ENCODE results near the gene EPS8L3. TPM values are rescaled to one million over a fixed set of nuclear protein-coding genes. Genes with fewer than 3 reads are reported as not detected.
"Not testable (repeated sequence)": the region's sequence is repeated elsewhere in the genome, so short reads cannot be mapped to it uniquely, and the experiment has no call there.

The EPS8L3 gene
- total RNA-seq, 2 experiments from 2014 or later = not detected

DNA sequence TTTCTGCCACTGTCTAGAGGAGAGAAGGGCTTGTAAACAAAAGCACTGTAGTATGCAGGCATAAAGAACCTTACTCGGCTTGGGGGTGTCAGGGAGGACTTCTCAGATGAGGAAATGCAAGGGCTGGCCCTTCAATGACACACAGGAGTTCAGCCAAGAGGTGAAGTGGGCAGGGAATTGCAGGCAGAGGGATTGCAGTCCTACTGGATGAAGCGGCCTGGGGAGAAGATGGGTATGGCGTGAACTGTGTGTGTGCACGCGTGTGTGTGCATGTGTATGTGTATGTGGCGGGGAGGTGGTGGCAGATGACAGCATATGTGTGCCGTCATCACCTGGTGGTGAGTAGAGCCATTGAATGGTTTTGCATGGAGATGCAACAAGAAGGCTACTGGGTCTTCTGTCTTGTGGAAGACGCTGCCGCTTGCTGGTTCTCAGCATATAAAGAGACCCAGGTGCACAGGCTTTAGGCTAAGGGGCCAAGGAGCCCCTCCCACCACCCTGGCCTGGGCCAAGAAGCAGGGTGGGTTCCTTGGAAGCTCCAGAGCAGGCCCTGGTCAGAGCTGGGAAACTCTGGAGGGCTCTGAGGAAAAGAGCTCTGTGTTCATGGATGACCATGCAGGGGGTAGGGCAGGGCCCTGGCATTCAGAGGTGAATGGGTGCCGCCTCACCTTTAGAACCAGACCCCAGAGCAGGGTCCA, 4.1 kb upstream of the EPS8L3 start:
- peak; percentile 5 for DNase-seq
- Mint-ChIP-seq H3K27me3 (no peaks in the 10 kb centered on the region), H3K9me3 (no peaks in the 10 kb centered on the region), H3K27ac (no peak overlapping the region), H3K4me3 (no peak overlapping the region), H3K36me3 (no peaks in the 10 kb centered on the region), H3K4me1 (ENCODE audit: low read depth) (no peaks in the 10 kb centered on the region)
- intact Hi-C loops (cut with micrococcal nuclease) = no loop called here
- ChIA-PET POLR2A (no interaction called here), CTCF (no interaction called here)

- H3K27me3 Mint-ChIP-seq; POLR2A ChIA-PET; CTCF ChIA-PET; intact Hi-C loops (cut with micrococcal nuclease); H3K36me3 Mint-ChIP-seq; H3K9me3 Mint-ChIP-seq; DNase-seq; H3K27ac Mint-ChIP-seq; H3K4me1 Mint-ChIP-seq (ENCODE audit: low read depth); H3K4me3 Mint-ChIP-seq: not testable (repeated sequence)
Observed at GRCh38 chr1:109766991-109767636, 3.4 kb upstream of the EPS8L3 start.

DNA sequence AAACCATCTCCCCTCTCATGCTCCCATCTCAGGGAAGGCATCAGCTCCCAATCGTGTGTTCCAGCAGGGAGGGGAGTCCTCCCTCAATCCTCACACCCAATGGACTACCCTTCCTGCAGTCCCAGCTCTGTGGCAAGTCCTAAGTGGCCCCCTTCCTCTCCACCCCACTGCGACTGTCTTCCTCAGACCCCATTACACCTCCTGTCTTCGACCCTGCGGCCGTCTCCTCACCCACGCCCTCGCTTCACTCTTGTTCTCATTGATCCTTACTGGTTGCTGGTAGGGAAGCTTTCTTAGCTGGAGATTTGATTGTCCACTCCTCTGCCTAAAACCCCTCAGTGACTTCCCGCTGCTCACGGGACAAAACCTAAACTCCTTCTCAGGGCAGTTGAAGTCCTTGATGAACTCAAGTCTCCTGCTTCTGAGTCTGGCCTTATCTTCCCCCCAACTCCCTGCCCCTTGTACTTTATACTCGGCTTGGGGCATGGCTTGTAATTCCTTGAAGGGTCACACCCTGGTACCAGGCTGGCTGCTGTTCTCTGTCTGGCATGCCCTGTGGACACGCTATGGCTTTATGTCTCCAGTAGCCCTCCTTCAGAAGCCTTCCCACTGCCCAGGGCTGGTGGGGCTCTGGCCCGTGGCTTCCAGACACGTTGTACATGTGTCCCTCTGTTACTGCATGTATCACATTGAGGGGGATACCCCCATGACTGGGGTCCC, 2.3 kb upstream of the EPS8L3 start:
- Mint-ChIP-seq H3K27me3 (no peaks in the 10 kb centered on the region), H3K27ac (no peak overlapping the region), H3K9me3 (no peaks in the 10 kb centered on the region), H3K4me1 (ENCODE audit: low read depth) (no peaks in the 10 kb centered on the region), H3K36me3 (no peaks in the 10 kb centered on the region), H3K4me3 (no peak overlapping the region)
- DNase-seq = peak; percentile 6
- ChIA-PET CTCF (interaction anchor here (0.9 kb wide), 1 partner anchor 219 kb away, joined by 4 read pairs; the partner anchor contains the start of gene AHCYL1), POLR2A (no interaction called here)
- intact Hi-C loops (cut with micrococcal nuclease) = no loop called here

GRCh38 chr1:109765483-109765815, 1.7 kb upstream of the EPS8L3 start:
- no peaks in the 10 kb centered on the region for H3K4me1 Mint-ChIP-seq (ENCODE audit: low read depth)

DNA sequence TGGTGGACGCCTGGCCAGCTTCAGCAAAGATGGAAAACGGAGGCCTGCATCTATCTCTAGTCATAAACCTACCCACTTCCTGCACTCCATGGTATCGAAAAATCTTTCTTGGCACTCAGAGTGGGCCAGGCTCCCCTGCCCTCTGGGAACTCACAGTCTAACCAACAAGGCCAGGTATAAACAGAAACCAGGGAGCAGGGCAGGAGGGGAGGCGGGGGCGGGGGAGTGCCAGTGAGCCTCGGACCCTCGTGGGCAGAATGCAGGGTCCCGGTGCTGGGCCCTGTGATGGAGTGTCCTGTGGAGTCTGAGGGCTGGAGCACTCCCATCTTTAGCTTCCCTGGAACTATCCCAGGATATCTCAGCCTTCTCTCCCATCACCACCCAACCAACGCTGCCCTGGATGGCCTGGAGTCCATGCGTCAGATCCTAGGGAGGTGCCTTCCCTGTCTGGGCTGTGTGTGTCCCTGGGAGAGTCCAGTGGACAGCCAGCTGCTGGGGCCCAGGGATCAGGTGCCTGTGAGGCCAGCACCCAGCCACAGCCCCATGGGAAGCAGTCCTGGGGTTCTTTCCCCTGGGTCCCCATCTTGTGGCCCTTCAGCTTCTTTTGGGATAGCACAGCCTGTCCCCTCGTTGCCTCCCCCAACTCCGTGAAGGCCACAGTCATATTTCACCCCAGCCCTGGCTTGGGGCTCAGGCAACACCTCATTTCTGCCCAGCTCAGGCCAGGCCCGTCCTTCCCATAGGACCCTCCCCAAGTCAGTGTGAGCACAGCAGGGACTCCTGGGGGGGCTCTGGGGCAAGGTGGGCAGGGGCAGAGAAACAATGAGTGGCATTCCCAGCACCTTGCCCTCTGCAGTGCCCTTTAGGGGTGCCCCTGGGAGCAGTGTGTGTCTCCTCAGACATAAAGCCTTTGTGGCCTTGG, 1.1 kb upstream of the EPS8L3 start:
- intact Hi-C loops (cut with micrococcal nuclease) = no loop called here
- CTCF ChIA-PET = interaction anchor here (0.5 to 1.4 kb wide), 4 partner anchors 9 to 488 kb away, joined by 3 read pairs; no protein-coding TSS in a partner anchor
- H3K4me1 Mint-ChIP-seq (ENCODE audit: low read depth) = no peaks in the 10 kb centered on the region
- H3K36me3 Mint-ChIP-seq = no peaks in the 10 kb centered on the region
- H3K9me3 Mint-ChIP-seq = no peaks in the 10 kb centered on the region
- DNase-seq = peak; percentile 6
- no peak overlapping the region for H3K4me3 Mint-ChIP-seq
- H3K27ac Mint-ChIP-seq = no peak overlapping the region
- POLR2A ChIA-PET = no interaction called here
- no peaks in the 10 kb centered on the region for H3K27me3 Mint-ChIP-seq

More at GRCh38 chr1:109765483-109765815, 1.7 kb upstream of the EPS8L3 start:
- no peaks in the 10 kb centered on the region for H3K9me3 Mint-ChIP-seq
- H3K27me3 Mint-ChIP-seq = no peaks in the 10 kb centered on the region
- ChIA-PET CTCF (no interaction called here), POLR2A (no interaction called here)
- intact Hi-C loops (cut with micrococcal nuclease) = no loop called here
- no peak for DNase-seq
- no peak overlapping the region for H3K4me3 Mint-ChIP-seq
- no peak overlapping the region for H3K27ac Mint-ChIP-seq
- H3K36me3 Mint-ChIP-seq = no peaks in the 10 kb centered on the region

- no peak overlapping the region for H3K27ac Mint-ChIP-seq
- DNase-seq = no peak
- no peaks in the 10 kb centered on the region for H3K9me3 Mint-ChIP-seq
- intact Hi-C loops (cut with micrococcal nuclease) = no loop called here
- no peaks in the 10 kb centered on the region for H3K36me3 Mint-ChIP-seq
- H3K4me3 Mint-ChIP-seq = no peak overlapping the region
- POLR2A ChIA-PET = no interaction called here
- CTCF ChIA-PET = interaction anchor here (0.9 to 1.4 kb wide), 3 partner anchors 123 to 222 kb away, joined by 3 to 4 read pairs (median 3); partner anchors contain the start of gene AHCYL1
- H3K4me1 Mint-ChIP-seq (ENCODE audit: low read depth) = no peaks in the 10 kb centered on the region
- no peaks in the 10 kb centered on the region for H3K27me3 Mint-ChIP-seq
Observed at GRCh38 chr1:109762821-109763645, 690 bp downstream of the EPS8L3 start.

- H3K4me3 Mint-ChIP-seq = no peak overlapping the region
- H3K27me3 Mint-ChIP-seq = no peaks in the 10 kb centered on the region
- no peaks in the 10 kb centered on the region for H3K36me3 Mint-ChIP-seq
- intact Hi-C loops (cut with micrococcal nuclease) = no loop called here
- CTCF ChIA-PET = interaction anchor here (1.3 kb wide), 1 partner anchor 122 kb away, joined by 4 read pairs; no protein-coding TSS in a partner anchor
- H3K4me1 Mint-ChIP-seq (ENCODE audit: low read depth) = no peaks in the 10 kb centered on the region
- no peak for DNase-seq
- POLR2A ChIA-PET = no interaction called here
- no peaks in the 10 kb centered on the region for H3K9me3 Mint-ChIP-seq
- H3K27ac Mint-ChIP-seq = no peak overlapping the region
Observed at GRCh38 chr1:109762039-109762585, 1.6 kb downstream of the EPS8L3 start.

GRCh38 chr1:109761227-109762038, 2.3 kb downstream of the EPS8L3 start:
- Mint-ChIP-seq H3K27ac (no peak overlapping the region), H3K9me3 (no peaks in the 10 kb centered on the region), H3K4me3 (no peak overlapping the region), H3K27me3 (no peaks in the 10 kb centered on the region), H3K4me1 (ENCODE audit: low read depth) (no peaks in the 10 kb centered on the region), H3K36me3 (no peaks in the 10 kb centered on the region)
- ChIA-PET CTCF (interaction anchor here (1.3 kb wide), 1 partner anchor 122 kb away, joined by 4 read pairs; no protein-coding TSS in a partner anchor), POLR2A (no interaction called here)
- DNase-seq = peak; percentile 7
- intact Hi-C loops (cut with micrococcal nuclease) = no loop called here

GRCh38 chr1:109760581-109761226, 3.0 kb downstream of the EPS8L3 start:
- Mint-ChIP-seq H3K27me3 (no peaks in the 10 kb centered on the region), H3K4me3 (no peak overlapping the region), H3K4me1 (ENCODE audit: low read depth) (no peaks in the 10 kb centered on the region), H3K27ac (no peak overlapping the region), H3K36me3 (no peaks in the 10 kb centered on the region), H3K9me3 (no peaks in the 10 kb centered on the region)
- intact Hi-C loops (cut with micrococcal nuclease) = no loop called here
- DNase-seq = no peak
- ChIA-PET CTCF (interaction anchor here (0.6 to 1.2 kb wide), 2 partner anchors 120 to 159 kb away, joined by 3 to 5 read pairs; no protein-coding TSS in a partner anchor), POLR2A (no interaction called here)

Measured in activated CD4-positive, alpha-beta memory T cell treated with anti-CD3 and anti-CD28 coated beads for 36 hours (primary cell).